Tibial artery (tissue), 4 donors: ENCODE results near the gene MIEF1.
"Not testable (repeated sequence)": the region's sequence is repeated elsewhere in the genome, so short reads cannot be mapped to it uniquely, and the experiment has no call there.

Source experiments
- DNase-seq, 2 donors: peaks; one replicate each; pipeline ENCODE4 v3.0.0-alpha.2; 2019
- H3K27ac ChIP-seq, 2 donors: fragments of 200-600 bp; sonication (generic) in 1 of 2; 1 replicate in 1 of 2; 2 replicates in 1 of 2; pipeline ENCODE4 v1.5.1; 2018 to 2019; ENCODE audit warnings: mild to moderate bottlenecking in 1 of 2
- H3K27me3 ChIP-seq, 2 donors: fragments of 200-600 bp; sonication (generic) in 1 of 2; one replicate each; pipeline versions ENCODE4 v1.5.1 to v1.6.0; 2016 to 2019
- H3K36me3 ChIP-seq, 3 donors: fragments of 200-600 bp; sonication (generic) in 2 of 3; one replicate each; pipeline ENCODE4 v1.5.1; 2016 to 2019; ENCODE audit warnings: mild to moderate bottlenecking in 2 of 3
- H3K4me1 ChIP-seq, 4 donors: fragments of 200-600 bp; sonication (generic) in 2 of 4; 1 replicate in 3 of 4; 2 replicates in 1 of 4; pipeline ENCODE4 v1.5.1; 2016 to 2019
- H3K4me3 ChIP-seq, 2 donors: fragments of 200-600 bp; sonication (generic) in 1 of 2; 1 replicate in 1 of 2; 2 replicates in 1 of 2; pipeline ENCODE4 v1.5.1; 2018 to 2019; ENCODE audit warnings: mild to moderate bottlenecking in 2 of 2
- H3K9me3 ChIP-seq, 3 donors: fragments of 200-600 bp; sonication (generic) in 1 of 3; one replicate each; pipeline ENCODE4 v1.5.1; 2016 to 2019
- CTCF ChIP-seq, 2 experiments: fragments of 200-600 bp in 1 of 2; fragments of 450-650 bp in 1 of 2; IDR thresholded peaks; one replicate each; pipeline ENCODE4 v1.5.1; 2017 to 2019; ENCODE audit warnings: antibody characterized with exemption in 2 of 2, mild to moderate bottlenecking in 1 of 2, moderate library complexity in 1 of 2
- intact Hi-C: fragments of 100-400 bp; cut with DNase I; formaldehyde crosslinking; loops from one replicate; pipeline ENCODE4 v1.15.0; 2023; ENCODE audit warnings: low total_unique reads

Gene MIEF1

GRCh38 chr22:39503630-39504029 lies 1.5 kb downstream of the MIEF1 start:
- no peaks in the 10 kb centered on the region for H3K9me3 ChIP-seq
- peaks cover 0 to 36% (median 28%) of the 10 kb centered on the region in 4 donors for H3K4me1 ChIP-seq
- peaks cover 28 to 50% (median 28%) of the 10 kb centered on the region in 3 donors for H3K36me3 ChIP-seq
- DNase-seq: no peak
- no peaks in the 10 kb centered on the region for H3K27me3 ChIP-seq
- H3K4me3 ChIP-seq: peak overlapping the region; percentile 75 to 94
- H3K27ac ChIP-seq: no peak overlapping the region
- no peak for TF ChIP-seq CTCF (IDR thresholded peaks at IDR 0.05)
- intact Hi-C loops: loop anchor here (5.0 kb wide), 1 partner anchor 101 kb away; no protein-coding TSS in a partner anchor

GRCh38 chr22:39504071-39504470 lies 2.0 kb downstream of the MIEF1 start:
- peaks cover 28 to 54% (median 31%) of the 10 kb centered on the region in 3 donors for H3K36me3 ChIP-seq
- intact Hi-C loops: loop anchor here (5.0 kb wide), 1 partner anchor 102 kb away; no protein-coding TSS in a partner anchor
- H3K4me1 ChIP-seq: peaks cover 0 to 36% (median 28%) of the 10 kb centered on the region in 4 donors
- no peak overlapping the region for H3K4me3 ChIP-seq
- H3K9me3 ChIP-seq: no peaks in the 10 kb centered on the region
- no peak for TF ChIP-seq CTCF (IDR thresholded peaks at IDR 0.05)
- H3K27me3 ChIP-seq: no peaks in the 10 kb centered on the region
- no peak overlapping the region for H3K27ac ChIP-seq
- DNase-seq: no peak

GRCh38 chr22:39507021-39507420 lies 4.9 kb downstream of the MIEF1 start:
- H3K4me1 ChIP-seq: peaks cover 0 to 25% (median 17%) of the 10 kb centered on the region in 4 donors
- DNase-seq, H3K27me3 ChIP-seq, H3K27ac ChIP-seq, H3K9me3 ChIP-seq, H3K4me3 ChIP-seq, intact Hi-C loops: not testable (repeated sequence)
- peaks cover 39 to 84% (median 55%) of the 10 kb centered on the region in 3 donors for H3K36me3 ChIP-seq

- intact Hi-C loops: no loop called here
- Histone ChIP-seq H3K4me3 (no peak overlapping the region), H3K36me3 (peaks cover 53 to 97% (median 68%) of the 10 kb centered on the region in 3 donors)
Measured at GRCh38 chr22:39508393-39508792, 6.3 kb downstream of the MIEF1 start.

GRCh38 chr22:39510529-39511149 lies 8.5 kb downstream of the MIEF1 start:
- intact Hi-C loops: loop anchor here (10.0 kb wide), 1 partner anchor 336 kb away; no protein-coding TSS in a partner anchor
- no peak overlapping the region for H3K4me3 ChIP-seq
- no peaks in the 10 kb centered on the region for H3K4me1 ChIP-seq
- H3K27ac ChIP-seq: no peak overlapping the region
- DNase-seq: no peak
- no peak for TF ChIP-seq CTCF (IDR thresholded peaks at IDR 0.05)
- no peaks in the 10 kb centered on the region for H3K9me3 ChIP-seq
- H3K36me3 ChIP-seq: peaks cover 55 to 100% (median 71%) of the 10 kb centered on the region in 3 donors
- H3K27me3 ChIP-seq: no peaks in the 10 kb centered on the region

More at GRCh38 chr22:39508393-39508792, 6.3 kb downstream of the MIEF1 start:
- no peak for DNase-seq
- no peaks in the 10 kb centered on the region for H3K27me3 ChIP-seq
- peaks cover 0 to 18% (median 10%) of the 10 kb centered on the region in 4 donors for H3K4me1 ChIP-seq
- no peak for TF ChIP-seq CTCF (IDR thresholded peaks at IDR 0.05)
- H3K27ac ChIP-seq: no peak overlapping the region
- no peaks in the 10 kb centered on the region for H3K9me3 ChIP-seq

GRCh38 chr22:39511226-39511625 lies 9.1 kb downstream of the MIEF1 start:
- H3K27me3 ChIP-seq: no peaks in the 10 kb centered on the region
- intact Hi-C loops: loop anchor here (10.0 kb wide), 1 partner anchor 336 kb away; no protein-coding TSS in a partner anchor
- H3K4me3 ChIP-seq: no peak overlapping the region
- DNase-seq: no peak
- peaks cover 61 to 100% (median 65%) of the 10 kb centered on the region in 3 donors for H3K36me3 ChIP-seq
- no peak overlapping the region for H3K27ac ChIP-seq
- no peaks in the 10 kb centered on the region for H3K4me1 ChIP-seq
- no peaks in the 10 kb centered on the region for H3K9me3 ChIP-seq
- TF ChIP-seq CTCF (IDR thresholded peaks at IDR 0.05): no peak
